NCI-H1048 (cell line): ENCODE measurements around the gene MYBPC1.

Experiments
- DNase-seq: peaks from one replicate; lab custom pipeline; 2025; lab: John Stamatoyannopoulos, UW

The MYBPC1 gene

GRCh38 chr12:101694986-101695385 is 100.2 kb downstream of the MYBPC1 start:
- no peak for DNase-seq

DNA sequence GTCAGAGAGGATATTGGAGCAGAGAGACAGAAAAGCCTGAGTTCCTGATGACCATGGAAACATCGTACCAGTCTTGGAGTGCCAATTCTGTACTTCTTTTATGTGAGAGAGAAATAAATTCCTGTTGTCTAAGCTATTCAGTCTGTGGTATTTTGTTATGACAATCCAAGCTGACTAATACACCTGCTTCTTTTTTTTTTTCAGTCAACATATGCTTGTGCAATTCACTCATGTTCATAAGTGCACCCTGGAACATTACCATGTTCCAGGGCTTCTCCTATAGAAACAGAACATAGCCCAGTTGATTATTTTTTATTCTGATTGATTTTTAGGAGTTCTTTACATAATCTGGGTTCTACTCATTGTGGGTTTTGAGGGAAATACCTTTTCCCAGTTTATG is 100.9 kb downstream of the MYBPC1 start:
- DNase-seq: no peak

DNA sequence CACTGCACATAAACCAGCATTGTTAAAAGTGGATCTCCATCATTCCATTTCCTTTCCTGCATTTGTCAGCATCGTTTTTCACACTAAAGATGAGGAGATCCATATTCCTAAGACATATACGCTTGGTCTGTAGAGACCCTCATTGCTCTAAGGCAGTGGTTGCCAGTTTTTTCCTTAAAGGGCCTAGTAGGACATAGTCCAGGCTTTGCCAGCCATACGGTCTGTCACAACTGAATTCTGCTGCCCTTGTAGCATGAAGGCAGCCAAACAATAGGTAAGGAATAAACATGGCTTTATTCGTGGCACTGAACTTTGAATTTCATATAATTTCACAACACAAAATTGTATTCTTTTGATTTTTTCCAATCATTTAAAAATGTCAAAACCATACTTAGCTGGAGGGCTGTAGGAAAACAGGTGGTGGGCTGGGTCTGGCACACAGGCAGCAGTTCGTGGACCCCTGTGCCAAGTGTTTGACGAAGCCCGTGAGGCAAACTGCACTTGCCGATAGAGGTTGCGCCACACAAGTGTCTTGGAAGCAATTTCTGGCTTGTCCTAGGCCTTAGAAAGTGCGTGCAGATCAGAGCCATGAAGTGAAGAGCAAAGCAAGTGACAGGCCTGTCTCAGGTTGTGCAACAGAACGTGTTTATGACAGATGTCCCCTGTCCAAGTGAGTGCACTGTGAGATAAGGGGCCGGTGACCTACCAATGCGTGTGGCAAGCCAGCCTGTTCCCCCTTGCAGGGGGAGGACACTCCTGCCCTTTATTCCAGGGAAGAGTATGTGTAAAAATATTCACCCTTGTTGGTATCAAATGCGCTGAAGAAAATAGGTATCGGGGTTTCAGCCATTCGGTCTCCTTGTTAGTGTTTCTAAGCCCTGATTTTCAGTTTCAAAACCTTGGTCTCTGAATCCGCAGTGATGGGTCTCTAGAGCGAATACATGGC is 101.8 kb downstream of the MYBPC1 start:
- DNase-seq: no peak

DNA sequence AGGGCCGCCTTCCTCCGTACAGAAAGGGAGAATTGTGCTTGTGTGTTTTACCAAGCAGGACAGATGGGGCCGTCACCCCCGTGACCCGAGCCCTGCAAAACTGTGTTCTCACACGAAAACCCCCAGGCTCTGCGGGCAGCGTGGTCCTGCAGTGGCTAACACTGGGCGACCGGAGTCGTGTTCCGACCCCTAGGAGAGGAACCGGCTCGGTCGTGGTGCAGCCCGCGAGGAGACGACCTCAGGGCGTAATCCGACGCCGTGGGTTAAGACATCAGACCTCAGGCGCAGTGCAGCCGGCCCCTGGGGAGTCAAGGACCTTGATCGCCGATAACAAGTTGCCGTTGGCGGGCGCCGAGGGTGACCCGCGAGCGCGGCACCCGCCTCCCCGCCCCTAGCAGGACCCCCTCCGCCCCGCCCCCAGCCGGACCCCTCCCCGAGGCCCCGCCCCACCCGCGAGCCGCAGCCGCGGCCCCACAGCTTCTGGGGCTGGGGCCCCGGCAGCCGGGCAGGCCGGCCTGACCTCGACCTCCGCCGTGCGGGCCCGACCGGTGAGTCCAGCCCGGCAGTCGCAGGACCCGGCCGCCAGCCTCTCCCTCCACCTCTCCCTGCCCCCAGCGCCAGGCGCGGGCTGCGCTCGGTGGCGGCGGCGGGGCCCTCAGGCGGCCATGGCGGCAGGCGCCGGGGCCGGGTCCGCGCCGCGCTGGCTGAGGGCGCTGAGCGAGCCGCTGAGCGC is 102.6 kb downstream of the MYBPC1 start, which contains the start of gene CHPT1:
TSS of gene CHPT1 (plus strand) at position 444 of the 733 bp plus-strand sequence. CDS start at position 666, 222 bp downstream.
- no peak for DNase-seq

- no peak for DNase-seq
Observed at GRCh38 chr12:101697930-101698799, 103.4 kb downstream of the MYBPC1 start.

DNA sequence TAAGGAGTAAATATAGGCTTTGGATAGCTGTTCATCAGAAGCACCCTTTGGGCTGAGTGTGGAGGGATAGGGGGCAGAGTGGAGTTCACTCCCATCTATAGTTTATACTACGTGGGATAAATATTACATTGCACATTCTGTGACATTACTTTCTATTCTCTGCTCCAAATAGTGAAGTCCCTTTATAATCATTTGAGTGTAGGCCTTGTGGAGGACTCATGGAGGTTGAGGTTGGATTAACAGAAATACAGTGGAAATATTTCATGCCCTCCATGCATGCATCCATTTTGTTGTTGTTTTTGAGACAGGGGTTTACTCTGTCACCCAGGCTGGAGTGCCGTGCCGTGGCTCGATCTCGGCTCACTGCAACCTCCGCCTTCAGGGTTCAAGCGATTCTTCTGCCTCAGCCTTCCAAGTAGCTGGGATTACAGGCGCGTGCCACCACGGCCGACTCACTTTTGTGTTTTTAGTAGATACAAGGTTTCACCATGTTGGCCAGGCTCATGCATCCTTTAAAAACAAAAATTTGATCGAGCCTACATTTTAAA is 104.1 kb downstream of the MYBPC1 start:
- DNase-seq: no peak

DNA sequence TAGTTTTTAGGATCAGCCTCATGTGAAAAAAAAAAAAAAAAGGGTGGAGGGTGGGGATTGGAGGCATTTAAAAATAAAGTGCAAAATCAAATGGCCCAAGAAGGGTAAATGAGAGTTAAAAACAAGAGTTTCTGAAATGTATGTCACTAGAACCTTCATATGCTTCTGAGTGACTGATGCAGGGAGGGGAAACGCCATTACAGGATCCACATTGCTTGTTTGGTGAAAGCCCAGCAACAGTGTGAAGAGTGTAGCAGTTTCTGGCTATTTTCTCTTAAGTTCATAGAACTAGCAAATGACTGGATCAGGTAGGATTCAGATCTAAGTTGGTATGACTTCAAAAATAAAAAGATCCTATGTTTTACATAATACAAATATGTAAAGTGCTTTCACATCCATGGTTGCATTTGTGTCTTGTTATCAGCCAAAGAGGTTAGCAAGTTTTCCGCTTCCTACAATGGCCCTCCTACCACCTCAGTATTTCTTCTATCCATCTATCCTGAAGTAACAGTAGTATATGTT is 105.6 kb downstream of the MYBPC1 start:
- no peak for DNase-seq

DNA sequence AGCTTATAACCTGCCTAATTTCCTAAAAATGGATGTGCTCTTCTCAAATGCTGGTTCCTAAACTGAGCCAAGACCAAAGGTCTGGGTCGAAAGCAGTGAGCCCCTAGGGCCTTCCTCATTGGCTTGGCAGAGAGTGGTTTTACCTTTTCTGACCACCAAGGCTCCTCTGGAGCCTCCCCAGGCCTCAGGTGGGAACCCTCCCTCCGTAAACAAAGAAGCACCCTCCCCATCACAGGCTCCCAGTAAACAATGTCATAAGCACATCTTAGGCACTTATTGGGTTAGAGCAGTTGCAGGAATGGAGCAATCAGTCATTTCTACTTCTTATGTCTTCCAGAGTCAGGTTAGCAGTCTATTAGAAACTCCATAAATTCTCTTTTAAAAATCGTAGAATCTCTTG is 108.7 kb downstream of the MYBPC1 start:
- DNase-seq: no peak

DNA sequence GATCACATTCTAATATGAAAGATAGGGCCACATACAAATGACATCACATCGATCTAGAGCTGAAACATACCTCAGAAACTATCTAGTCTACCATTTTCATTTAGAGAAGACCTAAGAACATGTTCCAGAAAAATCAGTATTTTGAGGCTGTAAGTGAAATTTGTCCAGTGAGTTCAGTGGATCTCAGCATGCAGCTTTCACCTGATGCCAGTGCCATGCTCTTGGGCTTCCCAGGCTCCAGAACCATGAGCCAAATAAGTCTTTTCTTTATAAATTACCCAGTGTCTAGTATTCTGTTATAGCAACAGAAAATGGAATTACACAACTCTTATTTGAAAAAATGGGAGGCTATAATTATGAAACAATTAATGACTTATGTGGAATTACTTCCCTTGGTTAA is 111.6 kb downstream of the MYBPC1 start:
- no peak for DNase-seq

- no peak for DNase-seq
Observed at GRCh38 chr12:101707131-101707782, 112.5 kb downstream of the MYBPC1 start.

DNA sequence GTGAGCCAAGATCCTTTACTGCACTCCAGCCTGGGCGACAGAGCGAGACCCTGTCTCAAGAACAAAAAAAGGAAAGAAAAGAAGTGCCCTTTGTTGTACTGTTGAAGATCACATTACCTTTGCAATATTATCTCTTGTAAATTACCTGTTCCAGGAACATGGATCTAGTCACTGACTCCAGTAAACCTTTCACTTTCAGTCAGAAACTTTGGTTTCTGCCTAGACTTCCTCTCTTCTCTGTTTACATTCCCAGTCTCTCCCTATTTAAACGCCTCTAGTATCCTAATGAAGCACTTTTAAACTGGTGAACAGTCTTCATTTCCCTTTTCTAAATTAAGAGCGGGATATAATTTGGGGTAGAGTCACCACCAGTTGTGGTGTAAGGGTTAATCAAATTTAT is 115.5 kb downstream of the MYBPC1 start:
- DNase-seq: no peak

DNA sequence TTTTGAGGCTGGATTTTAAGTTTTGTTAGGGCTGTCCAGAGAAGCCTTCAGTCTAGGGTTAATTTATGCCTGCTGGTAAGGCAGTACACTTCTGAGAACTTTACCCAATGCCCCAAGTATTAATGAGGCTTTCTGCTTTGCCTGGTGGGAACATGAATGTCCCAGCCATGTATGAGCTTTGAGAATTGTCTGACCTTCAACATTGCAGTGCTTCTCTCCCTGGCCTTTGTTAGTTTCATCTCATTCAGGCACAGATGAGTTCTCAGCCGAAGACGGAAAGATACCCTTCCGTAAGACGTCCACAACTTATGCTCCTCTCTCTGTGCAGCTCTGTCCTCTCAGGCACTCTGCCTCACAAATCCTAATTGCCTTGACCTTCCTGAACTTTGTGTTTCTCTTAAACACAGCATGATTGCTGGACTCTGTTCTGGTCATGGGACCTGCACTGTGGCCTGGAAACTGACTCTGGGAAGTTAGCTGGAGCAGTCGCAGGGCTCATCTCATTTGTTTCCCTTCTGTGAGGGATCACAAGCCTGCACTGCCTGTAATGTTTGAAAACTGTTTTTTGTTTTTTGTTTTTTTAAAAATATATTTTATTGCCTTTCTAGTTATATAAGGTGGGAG is 118.4 kb downstream of the MYBPC1 start:
- DNase-seq: no peak

DNA sequence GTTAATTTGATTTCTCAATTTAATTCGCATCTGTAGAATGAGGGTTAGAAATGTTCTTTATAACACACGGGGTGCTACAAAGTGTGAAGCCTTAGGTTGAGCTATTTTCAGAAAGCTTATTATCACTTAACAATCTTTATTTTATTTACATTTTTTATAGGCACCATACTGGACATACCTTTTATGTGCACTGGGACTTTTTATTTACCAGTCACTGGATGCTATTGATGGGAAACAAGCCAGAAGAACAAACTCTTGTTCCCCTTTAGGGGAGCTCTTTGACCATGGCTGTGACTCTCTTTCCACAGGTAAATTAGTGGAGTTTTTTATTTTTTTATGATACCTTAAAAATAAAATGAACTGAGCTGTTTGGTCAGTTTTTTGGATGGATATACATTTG is 119.2 kb downstream of the MYBPC1 start:
- no peak for DNase-seq

DNA sequence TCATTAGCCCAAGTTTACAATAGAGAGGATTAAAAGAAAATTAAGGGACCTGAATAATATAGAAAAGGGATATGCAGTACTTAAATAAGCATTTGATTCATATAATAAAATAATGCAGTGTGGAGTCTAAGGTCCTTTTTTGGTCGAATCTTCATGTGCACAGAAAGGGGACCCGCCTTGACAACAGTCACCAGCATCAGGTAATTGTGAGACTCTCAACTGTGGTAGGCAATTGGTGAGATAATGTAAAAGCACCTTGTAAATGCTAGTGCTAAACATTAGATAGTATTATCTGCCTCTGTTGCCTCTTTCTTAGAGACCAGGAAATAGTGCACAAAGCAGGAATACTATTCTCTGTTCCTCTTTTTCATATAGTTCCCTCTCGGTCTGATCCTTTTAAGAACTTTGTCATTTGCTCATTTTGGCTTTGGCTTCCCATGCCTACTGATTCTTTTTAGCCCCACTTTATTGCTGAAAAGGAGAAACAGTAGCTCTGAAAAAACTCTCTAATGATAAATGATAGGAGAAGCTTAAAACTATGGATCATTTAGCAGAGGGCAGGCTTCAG is 120.2 kb downstream of the MYBPC1 start:
- DNase-seq: no peak

- DNase-seq: no peak
Observed at GRCh38 chr12:101719566-101719965, 124.8 kb downstream of the MYBPC1 start.

GRCh38 chr12:101720118-101720517 is 125.3 kb downstream of the MYBPC1 start:
- no peak for DNase-seq

GRCh38 chr12:101722392-101722791 is 127.6 kb downstream of the MYBPC1 start:
- DNase-seq: no peak

DNA sequence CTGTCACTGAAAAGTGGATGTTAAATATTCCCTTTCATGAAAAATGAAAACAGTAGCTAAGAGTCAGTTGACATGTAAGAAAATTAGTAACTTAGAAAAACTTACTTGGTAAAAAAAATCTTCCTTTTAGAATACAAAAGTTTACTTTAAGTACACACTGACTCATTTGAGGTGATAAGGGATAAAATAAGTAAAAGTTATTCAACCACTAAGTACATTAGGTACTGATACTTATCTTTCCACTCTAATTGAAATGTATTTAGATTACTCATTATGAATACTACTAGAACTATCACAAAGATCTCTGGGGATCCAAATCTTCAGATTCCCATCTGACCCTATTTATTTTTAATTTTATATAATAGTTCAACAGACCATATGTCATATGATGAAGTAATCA is 132.3 kb downstream of the MYBPC1 start:
- no peak for DNase-seq

- DNase-seq: no peak
Observed at GRCh38 chr12:101729842-101730241, 135.1 kb downstream of the MYBPC1 start.

GRCh38 chr12:101732318-101732717 is 137.5 kb downstream of the MYBPC1 start:
- DNase-seq: no peak
